Osteoblast (primary cell): ENCODE results near the gene NQO2. TPM values are rescaled to one million over a fixed set of nuclear protein-coding genes. Genes with fewer than 3 reads are reported as not detected.
"Not testable (repeated sequence)": the region's sequence is repeated elsewhere in the genome, so short reads cannot be mapped to it uniquely, and the experiment has no call there.

Source experiments
- DNase-seq: peaks from one replicate; pipeline ENCODE4 v3.0.0; 2011; ENCODE audit warnings: low spot score, mixed read lengths; ENCODE audit not compliant: insufficient read length; ENCODE audit errors: missing footprints
- H2AFZ ChIP-seq: 2 replicates; pipeline ENCODE4 v1.6.0; 2011; ENCODE audit warnings: mild to moderate bottlenecking, low read length
- H3K27ac ChIP-seq: 2 replicates; pipeline ENCODE4 v1.5.1; 2011; ENCODE audit warnings: mild to moderate bottlenecking, low read depth, low read length, moderate library complexity
- H3K27me3 ChIP-seq: 2 replicates; pipeline ENCODE4 v1.6.0; 2012; ENCODE audit warnings: mild to moderate bottlenecking, control low read depth, inconsistent platforms, low read length, moderate library complexity; ENCODE audit not compliant: insufficient read depth
- H3K36me3 ChIP-seq: 2 replicates; pipeline ENCODE4 v1.5.1; 2011; ENCODE audit warnings: mild to moderate bottlenecking, low read length, control low read depth, moderate library complexity; ENCODE audit not compliant: insufficient read depth
- H3K4me1 ChIP-seq: 2 replicates; pipeline ENCODE4 v1.5.1; 2011; ENCODE audit warnings: mild to moderate bottlenecking, low read length, control low read depth, moderate library complexity; ENCODE audit not compliant: insufficient read depth
- H3K4me2 ChIP-seq: 2 replicates; pipeline ENCODE4 v1.6.0; 2011; ENCODE audit warnings: mild to moderate bottlenecking, low read length; ENCODE audit not compliant: insufficient read depth
- H3K4me3 ChIP-seq: fragments of 200-600 bp; sonication (generic); 3 replicates; pipeline ENCODE4 v1.5.1; 2012; ENCODE audit warnings: mild to moderate bottlenecking, low read length, inconsistent platforms; ENCODE audit not compliant: insufficient read depth
- H3K79me2 ChIP-seq: 2 replicates; pipeline ENCODE4 v1.6.0; 2012; ENCODE audit warnings: mild to moderate bottlenecking, low read length, control low read depth, inconsistent platforms; ENCODE audit not compliant: insufficient read depth
- H3K9me3 ChIP-seq: 2 replicates; pipeline ENCODE4 v1.5.1; 2011; ENCODE audit warnings: low read depth, low read length, control low read depth
- H4K20me1 ChIP-seq: 2 replicates; pipeline ENCODE4 v1.6.0; 2012; ENCODE audit warnings: mild to moderate bottlenecking, low read length, control low read depth; ENCODE audit not compliant: insufficient read depth
- total RNA-seq: library from RNA; depleted of rRNA; stranded (reverse); fragments of >200 nt; gene quantifications from 2 replicates; pipeline ENCODE4 v1.2.3, GENCODE V29; 2012
- TF ChIP-seq, protein P1 (sequence below): IDR thresholded peaks from 2 replicates; pipeline ENCODE4 v1.5.1; 2011; ENCODE audit warnings: mild to moderate bottlenecking, low read depth, low read length, moderate library complexity; ENCODE audit errors: extremely low read depth

Gene NQO2
- total RNA-seq, 1 donor, result 45.2 TPM

DNA sequence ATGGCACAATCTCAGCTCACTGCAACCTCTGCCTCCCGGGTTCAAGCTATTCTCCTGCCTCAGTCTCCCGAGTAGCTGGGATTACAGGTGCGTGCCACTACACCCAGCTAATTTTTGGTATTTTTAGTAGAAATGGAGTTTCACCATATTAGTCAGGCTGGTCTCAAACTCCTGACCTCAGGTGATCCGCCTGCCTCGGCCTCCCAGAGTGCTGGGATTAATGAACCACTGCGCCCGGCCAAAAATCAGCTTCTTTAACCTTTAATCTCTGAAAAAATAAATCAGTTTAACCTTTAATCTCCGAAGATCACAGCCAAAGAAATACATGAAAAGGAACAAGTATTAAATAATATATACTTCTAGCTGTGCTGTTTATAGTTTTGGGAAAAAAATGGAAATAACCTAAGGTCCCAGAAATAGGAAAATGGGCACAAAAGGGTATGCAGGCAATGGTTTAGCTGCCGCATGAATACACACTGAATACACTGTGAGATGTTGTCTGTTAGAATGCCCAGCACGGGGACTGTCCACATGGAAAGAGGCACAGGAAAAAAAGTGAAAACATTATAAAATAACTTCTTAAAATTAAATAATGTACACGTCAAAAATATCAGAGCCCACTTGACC is 1.6 kb downstream of the NQO2 start:
- DNase-seq, result no peak
- Histone ChIP-seq H3K79me2 (no peaks in the 10 kb centered on the region), H3K4me2 (no peak overlapping the region), H3K9me3 (no peaks in the 10 kb centered on the region), H3K27me3 (no peaks in the 10 kb centered on the region), H3K4me3 (no peak overlapping the region), H3K36me3 (peaks cover 6% of the 10 kb centered on the region), H2AFZ (no peak overlapping the region), H3K4me1 (peaks cover 13% of the 10 kb centered on the region), H4K20me1 (no peaks in the 10 kb centered on the region), H3K27ac (peak overlapping the region; percentile 18)
- TF ChIP-seq, protein P1, sequence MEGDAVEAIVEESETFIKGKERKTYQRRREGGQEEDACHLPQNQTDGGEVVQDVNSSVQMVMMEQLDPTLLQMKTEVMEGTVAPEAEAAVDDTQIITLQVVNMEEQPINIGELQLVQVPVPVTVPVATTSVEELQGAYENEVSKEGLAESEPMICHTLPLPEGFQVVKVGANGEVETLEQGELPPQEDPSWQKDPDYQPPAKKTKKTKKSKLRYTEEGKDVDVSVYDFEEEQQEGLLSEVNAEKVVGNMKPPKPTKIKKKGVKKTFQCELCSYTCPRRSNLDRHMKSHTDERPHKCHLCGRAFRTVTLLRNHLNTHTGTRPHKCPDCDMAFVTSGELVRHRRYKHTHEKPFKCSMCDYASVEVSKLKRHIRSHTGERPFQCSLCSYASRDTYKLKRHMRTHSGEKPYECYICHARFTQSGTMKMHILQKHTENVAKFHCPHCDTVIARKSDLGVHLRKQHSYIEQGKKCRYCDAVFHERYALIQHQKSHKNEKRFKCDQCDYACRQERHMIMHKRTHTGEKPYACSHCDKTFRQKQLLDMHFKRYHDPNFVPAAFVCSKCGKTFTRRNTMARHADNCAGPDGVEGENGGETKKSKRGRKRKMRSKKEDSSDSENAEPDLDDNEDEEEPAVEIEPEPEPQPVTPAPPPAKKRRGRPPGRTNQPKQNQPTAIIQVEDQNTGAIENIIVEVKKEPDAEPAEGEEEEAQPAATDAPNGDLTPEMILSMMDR, result no peak

DNA sequence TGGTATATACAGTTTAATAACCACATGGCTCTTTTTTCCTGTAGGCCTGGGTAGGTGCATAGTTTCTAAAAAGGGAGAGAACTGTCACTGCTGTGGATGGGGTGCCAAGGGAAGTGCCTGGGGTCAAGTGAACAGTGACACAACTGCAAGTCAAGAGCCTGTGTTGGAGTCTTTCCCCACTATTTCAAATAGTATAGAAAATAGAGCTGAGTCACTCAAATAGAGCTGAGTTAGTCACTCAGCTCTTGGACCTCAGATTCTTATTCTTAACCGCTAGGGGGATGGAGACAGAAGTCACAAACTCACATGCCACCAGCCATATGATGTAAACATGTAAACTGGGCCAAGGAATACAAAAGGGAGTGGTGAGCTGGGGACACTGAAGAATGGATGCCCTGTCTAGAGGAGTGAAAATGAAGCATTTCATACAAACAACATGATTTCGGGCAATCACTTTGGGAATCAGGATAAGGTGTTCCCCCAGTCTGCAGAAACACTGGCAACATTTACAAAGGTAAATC is 2.1 kb downstream of the NQO2 start:
- TF ChIP-seq, protein P1, result peak; percentile 71
- H3K79me2 ChIP-seq, result no peaks in the 10 kb centered on the region
- H3K4me1 ChIP-seq, result peaks cover 13% of the 10 kb centered on the region
- no peak overlapping the region for H3K4me2 ChIP-seq
- H3K27me3 ChIP-seq, result no peaks in the 10 kb centered on the region
- no peaks in the 10 kb centered on the region for H4K20me1 ChIP-seq
- H3K27ac ChIP-seq, result no peak overlapping the region
- H2AFZ ChIP-seq, result no peak overlapping the region
- H3K36me3 ChIP-seq, result peaks cover 11% of the 10 kb centered on the region
- H3K9me3 ChIP-seq, result no peaks in the 10 kb centered on the region
- DNase-seq, result peak; percentile 93
- no peak overlapping the region for H3K4me3 ChIP-seq

DNA sequence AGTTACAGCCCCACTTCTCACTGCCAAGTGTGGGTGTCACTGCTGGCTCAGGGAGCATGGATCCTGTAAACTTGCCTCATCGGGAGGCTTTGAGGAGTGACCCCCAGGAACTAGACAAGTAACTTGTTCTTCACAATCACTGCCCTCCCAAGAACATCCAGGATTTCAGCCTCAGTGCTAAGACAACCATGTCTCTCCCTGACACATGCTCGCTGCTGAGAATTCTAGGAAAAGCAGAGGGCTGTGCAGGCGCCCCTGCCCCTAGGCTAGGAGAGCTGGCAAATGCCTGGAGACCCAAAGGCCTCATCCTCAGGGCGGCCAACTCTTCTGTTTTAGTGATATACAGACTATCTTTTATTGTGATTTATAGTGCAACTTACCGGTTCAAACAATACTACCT is 3.5 kb downstream of the NQO2 start:
- not testable (repeated sequence) for H4K20me1 ChIP-seq, H3K27ac ChIP-seq, DNase-seq, H2AFZ ChIP-seq, H3K27me3 ChIP-seq, H3K4me2 ChIP-seq, H3K4me3 ChIP-seq, H3K9me3 ChIP-seq, H3K79me2 ChIP-seq
- peaks cover 18% of the 10 kb centered on the region for H3K36me3 ChIP-seq
- peaks cover 13% of the 10 kb centered on the region for H3K4me1 ChIP-seq

DNA sequence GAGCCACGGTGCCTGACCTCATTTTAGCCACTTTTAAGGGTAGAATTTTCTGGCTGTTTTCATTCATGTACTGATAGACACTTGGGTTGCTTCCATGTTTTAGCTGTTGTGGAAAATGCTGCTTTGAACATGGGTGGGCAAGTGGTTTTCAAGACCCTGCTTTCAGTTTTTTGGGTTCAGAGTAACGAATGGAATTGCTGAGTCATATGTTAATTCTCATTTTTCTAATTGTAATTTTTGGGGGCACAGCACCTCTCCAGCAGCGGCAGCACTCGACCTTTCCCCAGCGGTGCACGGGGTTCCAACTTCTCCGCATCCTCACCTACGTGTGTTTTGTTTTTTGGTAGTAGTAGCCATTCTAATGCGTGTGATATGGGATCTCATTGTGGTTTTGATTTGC is 5.4 kb downstream of the NQO2 start:
- TF ChIP-seq, protein P1, result no peak
- Histone ChIP-seq H3K27me3 (no peaks in the 10 kb centered on the region), H3K4me1 (peaks cover 4% of the 10 kb centered on the region), H3K79me2 (no peaks in the 10 kb centered on the region), H4K20me1 (no peaks in the 10 kb centered on the region), H3K27ac (no peak overlapping the region), H3K4me2 (no peak overlapping the region), H3K9me3 (no peaks in the 10 kb centered on the region), H3K4me3 (no peak overlapping the region), H2AFZ (no peak overlapping the region), H3K36me3 (peaks cover 18% of the 10 kb centered on the region)
- DNase-seq, result no peak
